ENCODE data around the gene SEPHS1. TPM values are rescaled to one million over a fixed set of nuclear protein-coding genes. Genes with fewer than 3 reads are reported as not detected.
"Not testable (repeated sequence)": the region's sequence is repeated elsewhere in the genome, so short reads cannot be mapped to it uniquely, and the experiment has no call there.

Gene SEPHS1
- total RNA-seq, 1 experiment from 2014 or later = 139 TPM

DNA sequence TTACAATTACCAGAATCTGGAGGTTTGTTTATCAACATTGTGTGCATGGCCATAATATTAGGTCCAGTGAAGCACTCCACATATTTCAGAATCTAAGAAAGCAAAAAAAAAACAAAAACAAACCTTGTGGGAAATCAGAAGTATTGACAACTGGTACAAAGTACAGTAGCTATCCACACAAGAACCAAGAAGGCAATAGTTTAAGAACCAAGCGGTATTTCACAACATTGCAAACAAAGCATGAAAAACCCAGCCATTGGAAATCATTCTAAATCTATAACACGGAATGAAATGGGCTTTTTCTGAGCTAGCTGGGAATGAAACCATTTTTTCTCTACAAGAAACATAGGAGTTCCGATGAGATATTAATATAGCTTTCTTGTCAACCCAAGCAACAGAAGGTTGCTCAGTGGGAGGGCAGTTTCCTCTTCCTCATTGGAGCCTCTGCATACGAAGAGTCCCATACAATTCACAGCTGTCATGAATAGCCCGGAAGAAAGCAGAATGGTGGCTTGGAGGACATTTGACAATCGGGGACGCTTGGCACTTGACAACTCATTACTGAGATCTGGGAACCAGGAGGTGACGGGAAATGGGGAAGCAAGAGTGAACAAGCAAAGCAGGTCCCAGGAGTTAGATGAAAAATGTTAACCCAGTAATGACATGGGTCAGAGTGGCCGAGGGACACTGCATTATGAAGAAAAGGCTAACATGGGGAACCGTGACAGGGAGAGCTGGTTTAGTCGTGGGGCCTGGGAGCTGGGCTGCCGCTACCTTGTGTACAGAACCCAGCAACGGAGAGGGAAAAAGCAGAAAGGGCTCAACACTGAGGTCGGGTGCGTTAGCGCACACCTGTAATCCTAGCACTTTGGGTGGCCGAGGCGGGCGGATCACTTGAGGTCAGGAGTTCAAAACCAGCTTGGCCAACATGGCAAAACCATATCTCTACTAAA is 56.0 kb downstream of the SEPHS1 start:
- TF ChIP-seq, protein P1, sequence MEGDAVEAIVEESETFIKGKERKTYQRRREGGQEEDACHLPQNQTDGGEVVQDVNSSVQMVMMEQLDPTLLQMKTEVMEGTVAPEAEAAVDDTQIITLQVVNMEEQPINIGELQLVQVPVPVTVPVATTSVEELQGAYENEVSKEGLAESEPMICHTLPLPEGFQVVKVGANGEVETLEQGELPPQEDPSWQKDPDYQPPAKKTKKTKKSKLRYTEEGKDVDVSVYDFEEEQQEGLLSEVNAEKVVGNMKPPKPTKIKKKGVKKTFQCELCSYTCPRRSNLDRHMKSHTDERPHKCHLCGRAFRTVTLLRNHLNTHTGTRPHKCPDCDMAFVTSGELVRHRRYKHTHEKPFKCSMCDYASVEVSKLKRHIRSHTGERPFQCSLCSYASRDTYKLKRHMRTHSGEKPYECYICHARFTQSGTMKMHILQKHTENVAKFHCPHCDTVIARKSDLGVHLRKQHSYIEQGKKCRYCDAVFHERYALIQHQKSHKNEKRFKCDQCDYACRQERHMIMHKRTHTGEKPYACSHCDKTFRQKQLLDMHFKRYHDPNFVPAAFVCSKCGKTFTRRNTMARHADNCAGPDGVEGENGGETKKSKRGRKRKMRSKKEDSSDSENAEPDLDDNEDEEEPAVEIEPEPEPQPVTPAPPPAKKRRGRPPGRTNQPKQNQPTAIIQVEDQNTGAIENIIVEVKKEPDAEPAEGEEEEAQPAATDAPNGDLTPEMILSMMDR (IDR thresholded peaks at IDR 0.05; ENCODE audit: insufficient read depth in 1 of 2, low read depth in 1 of 2, low read length in 1 of 2, severe bottlenecking in 1 of 2, unreplicated experiment in 1 of 2) = no peak
- no peaks in the 10 kb centered on the region for H3K4me1 Mint-ChIP-seq (ENCODE audit: low read depth, unreplicated experiment)
- no peaks in the 10 kb centered on the region for H3K9me3 Mint-ChIP-seq (ENCODE audit: unreplicated experiment)
- ChIA-PET POLR2A (interaction anchor here (0.7 to 1.1 kb wide), 2 partner anchors 10 to 20 kb away, joined by 3 to 5 read pairs; no protein-coding TSS in a partner anchor), CTCF (interaction anchor here (1.8 kb wide), 1 partner anchor 10 kb away, joined by 6 read pairs; no protein-coding TSS in a partner anchor)
- H3K27me3 ChIP-seq (replicated peaks; ENCODE audit: control insufficient read depth, insufficient read depth, low read length) = no peaks in the 10 kb centered on the region
- no peak overlapping the region for H3K4me3 Mint-ChIP-seq (ENCODE audit: unreplicated experiment)
- intact Hi-C loops (cut with micrococcal nuclease; ENCODE audit: unreplicated experiment) = no loop called here
- DNase-seq = no peak
- H3K4me3 ChIP-seq (ENCODE audit: low read depth, low read length) = no peak overlapping the region
- H3K27ac Mint-ChIP-seq (ENCODE audit: unreplicated experiment) = no peak overlapping the region
- H3K27me3 Mint-ChIP-seq (ENCODE audit: insufficient read depth, unreplicated experiment) = no peaks in the 10 kb centered on the region
- peaks cover 6% of the 10 kb centered on the region for H3K36me3 Mint-ChIP-seq (ENCODE audit: insufficient read depth, unreplicated experiment)
- no TSS peak for BruUV-seq (replicated peaks)
- H3K36me3 ChIP-seq (ENCODE audit: control insufficient read depth, insufficient read depth, low read length) = no peaks in the 10 kb centered on the region; the same call in none of the 2 replicates
- no peaks in the 10 kb centered on the region for H3K4me1 ChIP-seq
- H3K9me3 ChIP-seq = no peaks in the 10 kb centered on the region

DNA sequence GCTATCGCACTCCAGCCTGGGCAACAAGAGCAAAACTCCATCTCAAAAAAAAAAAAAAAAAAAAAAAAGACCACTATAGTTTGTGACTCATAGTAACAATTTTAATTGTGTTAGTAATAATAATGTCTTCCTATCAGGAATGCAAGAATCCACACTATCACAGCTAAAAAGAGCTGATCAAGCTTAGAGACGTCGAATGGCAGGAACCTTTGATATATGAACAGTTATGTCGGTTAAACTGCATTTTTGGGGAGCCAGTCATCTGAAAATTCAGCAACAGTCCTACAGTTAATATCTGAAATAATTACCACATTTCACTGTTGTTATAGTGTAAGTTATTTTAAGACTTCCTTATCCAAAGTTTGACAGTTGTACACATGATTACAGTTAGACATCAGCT is 57.0 kb downstream of the SEPHS1 start:
- no peaks in the 10 kb centered on the region for H3K27me3 Mint-ChIP-seq (ENCODE audit: insufficient read depth, unreplicated experiment)
- ChIA-PET CTCF (interaction anchor here (1.8 kb wide), 1 partner anchor 11 kb away, joined by 6 read pairs; no protein-coding TSS in a partner anchor), POLR2A (no interaction called here)
- TF ChIP-seq, protein P1 (IDR thresholded peaks at IDR 0.05; ENCODE audit: insufficient read depth in 1 of 2, low read depth in 1 of 2, low read length in 1 of 2, severe bottlenecking in 1 of 2, unreplicated experiment in 1 of 2) = no peak
- DNase-seq = no peak
- Histone ChIP-seq H3K4me3 (ENCODE audit: low read depth, low read length) (no peak overlapping the region), H3K4me1 (no peaks in the 10 kb centered on the region), H3K27me3 (replicated peaks; ENCODE audit: control insufficient read depth, insufficient read depth, low read length) (no peaks in the 10 kb centered on the region), H3K9me3 (no peaks in the 10 kb centered on the region), H3K36me3 (ENCODE audit: control insufficient read depth, insufficient read depth, low read length) (no peaks in the 10 kb centered on the region; the same call in none of the 2 replicates)
- peaks cover 6% of the 10 kb centered on the region for H3K36me3 Mint-ChIP-seq (ENCODE audit: insufficient read depth, unreplicated experiment)
- intact Hi-C loops (cut with micrococcal nuclease; ENCODE audit: unreplicated experiment) = no loop called here
- no peaks in the 10 kb centered on the region for H3K4me1 Mint-ChIP-seq (ENCODE audit: low read depth, unreplicated experiment)
- no peaks in the 10 kb centered on the region for H3K9me3 Mint-ChIP-seq (ENCODE audit: unreplicated experiment)
- BruUV-seq (replicated peaks) = no TSS peak
- no peak overlapping the region for H3K27ac Mint-ChIP-seq (ENCODE audit: unreplicated experiment)
- no peak overlapping the region for H3K4me3 Mint-ChIP-seq (ENCODE audit: unreplicated experiment)

DNA sequence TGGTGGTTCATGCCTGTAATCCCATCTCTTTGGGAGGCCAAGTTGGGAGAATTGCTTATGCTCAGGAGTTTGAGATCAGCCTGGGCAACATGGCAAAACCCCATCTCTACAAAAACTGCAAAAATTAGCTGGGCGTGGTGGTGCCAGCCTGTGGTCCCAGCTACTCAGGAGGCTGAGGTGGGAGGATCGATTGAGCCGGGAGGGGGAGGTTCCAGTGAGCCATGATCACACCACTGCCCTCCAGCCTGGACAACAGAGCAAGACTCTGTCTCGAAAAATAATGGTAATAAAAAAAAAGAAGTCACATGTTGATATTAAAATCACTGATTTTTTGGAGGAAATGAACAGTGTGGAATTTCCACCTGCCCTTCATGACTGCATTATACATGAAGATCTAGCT is 64.0 kb downstream of the SEPHS1 start:
- H3K36me3 ChIP-seq (ENCODE audit: control insufficient read depth, insufficient read depth, low read length) = no peaks in the 10 kb centered on the region; the same call in 1 of the 2 replicates

DNA sequence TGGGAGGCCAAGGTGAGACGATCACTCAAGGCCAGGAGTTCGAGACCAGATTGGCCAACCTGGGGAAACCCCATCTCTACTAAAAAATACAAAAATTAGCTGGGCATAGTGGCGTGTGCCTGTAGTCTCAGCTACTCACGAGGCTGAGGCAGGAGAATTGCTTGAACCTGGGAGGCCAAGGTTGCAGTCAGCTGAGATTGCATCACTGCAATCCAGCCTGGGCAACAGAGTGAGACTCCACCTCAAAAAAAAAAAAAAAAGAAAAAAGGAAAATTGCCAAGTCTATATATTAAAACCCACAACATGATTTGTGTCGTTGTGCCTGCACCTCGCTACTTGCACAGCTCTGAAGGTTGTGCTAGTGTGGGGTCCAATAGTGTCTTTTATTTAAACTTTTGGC is 65.7 kb downstream of the SEPHS1 start:
- H3K36me3 ChIP-seq (ENCODE audit: control insufficient read depth, insufficient read depth, low read length); H3K27me3 Mint-ChIP-seq (ENCODE audit: insufficient read depth, unreplicated experiment); H3K36me3 Mint-ChIP-seq (ENCODE audit: insufficient read depth, unreplicated experiment); H3K9me3 Mint-ChIP-seq (ENCODE audit: unreplicated experiment); H3K27ac Mint-ChIP-seq (ENCODE audit: unreplicated experiment); H3K9me3 ChIP-seq; H3K27me3 ChIP-seq (replicated peaks; ENCODE audit: control insufficient read depth, insufficient read depth, low read length); intact Hi-C loops (cut with micrococcal nuclease; ENCODE audit: unreplicated experiment); H3K4me3 ChIP-seq (ENCODE audit: low read depth, low read length); H3K4me3 Mint-ChIP-seq (ENCODE audit: unreplicated experiment); DNase-seq; H3K4me1 Mint-ChIP-seq (ENCODE audit: low read depth, unreplicated experiment); BruUV-seq (replicated peaks): not testable (repeated sequence)
- peaks cover 13% of the 10 kb centered on the region for H3K4me1 ChIP-seq
- POLR2A ChIA-PET = interaction anchor here (0.7 kb wide), 1 partner anchor 118 kb away, joined by 4 read pairs; no protein-coding TSS in a partner anchor
- CTCF ChIA-PET = interaction anchor here (0.6 to 0.7 kb wide), 2 partner anchors 108 to 157 kb away, joined by 3 read pairs; no protein-coding TSS in a partner anchor

More for the DNA sequence above, 64.0 kb downstream of the SEPHS1 start:
- H3K36me3 Mint-ChIP-seq (ENCODE audit: insufficient read depth, unreplicated experiment) = no peaks in the 10 kb centered on the region
- H3K4me1 Mint-ChIP-seq (ENCODE audit: low read depth, unreplicated experiment) = no peaks in the 10 kb centered on the region
- intact Hi-C loops (cut with micrococcal nuclease; ENCODE audit: unreplicated experiment) = no loop called here
- H3K9me3 Mint-ChIP-seq (ENCODE audit: unreplicated experiment) = no peaks in the 10 kb centered on the region
- Histone ChIP-seq H3K4me1 (peaks cover 13% of the 10 kb centered on the region), H3K27me3 (replicated peaks; ENCODE audit: control insufficient read depth, insufficient read depth, low read length) (no peaks in the 10 kb centered on the region), H3K4me3 (ENCODE audit: low read depth, low read length) (no peak overlapping the region), H3K9me3 (no peaks in the 10 kb centered on the region)
- TF ChIP-seq, protein P1 (IDR thresholded peaks at IDR 0.05; ENCODE audit: insufficient read depth in 1 of 2, low read depth in 1 of 2, low read length in 1 of 2, severe bottlenecking in 1 of 2, unreplicated experiment in 1 of 2) = no peak
- H3K27ac Mint-ChIP-seq (ENCODE audit: unreplicated experiment) = no peak overlapping the region
- CTCF ChIA-PET = interaction anchor here (2.4 kb wide), 1 partner anchor 18 kb away, joined by 7 read pairs; no protein-coding TSS in a partner anchor
- no TSS peak for BruUV-seq (replicated peaks)
- no peak for DNase-seq
- POLR2A ChIA-PET = no interaction called here
- no peaks in the 10 kb centered on the region for H3K27me3 Mint-ChIP-seq (ENCODE audit: insufficient read depth, unreplicated experiment)
- no peak overlapping the region for H3K4me3 Mint-ChIP-seq (ENCODE audit: unreplicated experiment)
